A673 (cell line): Measurements from ENCODE around the gene MPIG6B. TPM values are rescaled to one million over a fixed set of nuclear protein-coding genes. Genes with fewer than 3 reads are reported as not detected.

Experiments used
- BruUV-seq: library from RNA; stranded (reverse); fragments of 400-500 nt; replicated peaks from 2 replicates; lab custom pipeline; 2021; lab: Mats Ljungman, UMichigan
- CTCF ChIA-PET: fragments of 300-600 bp; sonication (Branson Sonifier 250); formaldehyde crosslinking; loops from one replicate; lab custom pipeline; 2022; ENCODE audit warnings: antibody characterized with exemption; lab: Charles Lee
- POLR2A ChIA-PET: fragments of 300-600 bp; sonication (Branson Sonifier 250); formaldehyde crosslinking; loops from one replicate; lab custom pipeline; 2022; ENCODE audit warnings: antibody characterized with exemption; ENCODE audit not compliant: low non-redundant PET; lab: Charles Lee
- DNase-seq: peaks from one replicate; pipeline ENCODE4 v3.0.0-alpha.2; 2015; ENCODE audit warnings: low spot score
- H3K27ac ChIP-seq: fragments of 200-600 bp; sonication (generic); 2 replicates; pipeline ENCODE4 v1.5.1; 2016; ENCODE audit warnings: mixed run types, low read depth, mild to moderate bottlenecking, mixed read lengths, antibody characterized with exemption, low read length; ENCODE audit not compliant: poor library complexity, severe bottlenecking
- H3K27me3 ChIP-seq: fragments of 200-600 bp; sonication (generic); replicated peaks from 2 replicates; pipeline ENCODE4 v1.6.1; 2017; ENCODE audit warnings: mixed run types, low read depth, mild to moderate bottlenecking, mixed read lengths, antibody characterized with exemption, low read length; ENCODE audit not compliant: insufficient read depth, poor library complexity
- H3K36me3 ChIP-seq: fragments of 200-600 bp; sonication (generic); 2 replicates; pipeline ENCODE4 v1.6.1; 2016; ENCODE audit warnings: mixed run types, mild to moderate bottlenecking, mixed read lengths, antibody characterized with exemption, low read length; ENCODE audit not compliant: insufficient read depth, poor library complexity, severe bottlenecking
- H3K4me1 ChIP-seq: fragments of 200-600 bp; sonication (generic); 2 replicates; pipeline ENCODE4 v1.6.1; 2017; ENCODE audit warnings: mixed run types, mild to moderate bottlenecking, mixed read lengths, antibody characterized with exemption, low read length; ENCODE audit not compliant: insufficient read depth, poor library complexity, severe bottlenecking
- H3K4me3 ChIP-seq: fragments of 200-600 bp; sonication (generic); 2 replicates; pipeline ENCODE4 v1.5.1; 2016; ENCODE audit warnings: low read depth, mixed run types, mild to moderate bottlenecking, mixed read lengths, low read length; ENCODE audit not compliant: poor library complexity, severe bottlenecking
- H3K9me3 ChIP-seq: fragments of 200-600 bp; sonication (generic); 2 replicates; pipeline ENCODE4 v1.6.1; 2016; ENCODE audit warnings: mixed run types, low read depth, mild to moderate bottlenecking, mixed read lengths, antibody characterized with exemption, low read length; ENCODE audit not compliant: poor library complexity, severe bottlenecking
- CTCF ChIP-seq: fragments of 300-800, 200-600 bp; sonication (generic); conservative IDR thresholded peaks from 2 replicates; pipeline ENCODE4 v1.5.1; 2017; ENCODE audit warnings: low read depth, mild to moderate bottlenecking, antibody characterized with exemption, low read length, moderate library complexity, mixed read lengths
- EZH2 ChIP-seq: fragments of 200-600 bp; sonication (generic); IDR thresholded peaks from 2 replicates; pipeline ENCODE4 v1.6.1; 2017; ENCODE audit warnings: borderline replicate concordance, low read depth, mild to moderate bottlenecking, mixed read lengths, antibody characterized with exemption, low read length; ENCODE audit not compliant: poor library complexity, severe bottlenecking
- intact Hi-C: fragments of 100-400 bp; cut with micrococcal nuclease; formaldehyde crosslinking; loops from one replicate; pipeline ENCODE4 v1.10.0; 2022; ENCODE audit not compliant: unreplicated experiment
- total RNA-seq: library from RNA; stranded (reverse); gene quantifications from 2 replicates; pipeline ENCODE4 v1.2.3, GENCODE V29; 2021

The MPIG6B gene
- total RNA-seq, 1 experiment from 2014 or later = not detected

GRCh38 chr6:31765559-31765909 lies 42.4 kb downstream of the MPIG6B start:
- no peak overlapping the region for H3K27ac ChIP-seq
- H3K36me3 ChIP-seq = peaks cover 33% of the 10 kb centered on the region
- H3K9me3 ChIP-seq = no peaks in the 10 kb centered on the region
- no peaks in the 10 kb centered on the region for H3K4me1 ChIP-seq
- no TSS peak for BruUV-seq
- no peak overlapping the region for H3K4me3 ChIP-seq
- intact Hi-C loops = no loop called here
- POLR2A ChIA-PET = no interaction called here
- CTCF ChIA-PET = no interaction called here
- TF ChIP-seq CTCF = no peak
- TF ChIP-seq EZH2 = no peak
- no peak for DNase-seq
- no peaks in the 10 kb centered on the region for H3K27me3 ChIP-seq

- no peak for DNase-seq
- TF ChIP-seq CTCF (no peak), EZH2 (no peak)
- CTCF ChIA-PET = no interaction called here
- Histone ChIP-seq H3K9me3 (no peaks in the 10 kb centered on the region), H3K36me3 (peaks cover 27% of the 10 kb centered on the region), H3K4me1 (no peaks in the 10 kb centered on the region), H3K4me3 (no peak overlapping the region), H3K27me3 (no peaks in the 10 kb centered on the region), H3K27ac (no peak overlapping the region)
- no TSS peak for BruUV-seq
- intact Hi-C loops = no loop called here
- POLR2A ChIA-PET = no interaction called here
Observed at GRCh38 chr6:31765910-31766794, 43.0 kb downstream of the MPIG6B start.

- Histone ChIP-seq H3K27ac (no peak overlapping the region), H3K4me1 (no peaks in the 10 kb centered on the region), H3K27me3 (no peaks in the 10 kb centered on the region), H3K36me3 (peaks cover 17% of the 10 kb centered on the region), H3K9me3 (no peaks in the 10 kb centered on the region), H3K4me3 (no peak overlapping the region)
- no peak for DNase-seq
- POLR2A ChIA-PET = no interaction called here
- no TSS peak for BruUV-seq
- CTCF ChIA-PET = no interaction called here
- TF ChIP-seq CTCF = no peak
- no peak for TF ChIP-seq EZH2
- intact Hi-C loops = no loop called here
Observed at GRCh38 chr6:31767096-31767645, 44.0 kb downstream of the MPIG6B start.
